ENCODE data around the gene UBXN7.

DNA sequence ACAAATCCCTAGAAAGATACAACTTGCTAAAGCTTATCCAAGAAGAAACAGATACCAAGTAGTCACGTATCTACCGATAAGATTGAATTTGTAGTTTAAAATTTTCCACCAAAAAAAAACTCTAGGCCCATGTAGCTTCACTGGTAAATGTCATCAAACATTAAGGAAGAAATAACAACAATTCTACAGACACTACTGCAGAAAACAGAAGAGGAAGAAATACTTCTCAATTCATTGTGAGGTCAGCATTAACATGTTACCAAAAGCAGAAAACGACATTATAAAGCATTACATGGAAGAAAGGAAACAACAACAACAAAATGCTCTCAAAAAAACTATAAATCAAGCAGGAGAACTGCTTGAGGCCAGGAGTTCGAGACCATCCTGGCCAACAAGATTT lies 66.5 kb downstream of the UBXN7 start:
- TF ChIP-seq EZH2 (IDR thresholded peaks at IDR 0.05; ENCODE audit: low read depth) = no peak
- no peak for TF ChIP-seq CTCF (conservative IDR thresholded peaks at IDR 0.05)
